Inferior parietal cortex (tissue), 1 donor: ENCODE data around the gene ARHGEF7.

Experiments used
- DNase-seq: peaks from one replicate; pipeline ENCODE4 v3.0.0-alpha.2; 2016; ENCODE audit errors: extremely low spot score

ARHGEF7 gene

DNA sequence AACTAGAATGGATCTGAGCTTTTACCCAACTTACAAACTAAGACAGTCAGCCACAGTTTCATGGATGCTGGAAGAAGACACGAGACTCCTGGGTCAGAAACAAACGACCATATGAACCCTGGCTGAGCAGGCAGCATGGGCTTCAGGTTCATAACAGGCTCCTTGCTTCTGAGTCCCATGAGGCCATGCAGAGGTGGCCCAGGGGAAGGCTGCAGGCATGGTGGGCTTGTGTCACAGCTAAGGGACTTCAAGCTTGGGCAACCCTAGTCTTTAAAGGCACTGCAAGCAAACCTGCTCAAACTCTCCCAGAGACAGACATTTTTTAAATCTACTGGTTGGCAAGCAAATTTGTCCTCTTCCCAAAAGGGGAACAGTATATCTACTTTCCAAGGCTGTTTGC, 5.1 kb upstream of the ARHGEF7 start:
- DNase-seq, result no peak

- DNase-seq, result no peak
Measured at GRCh38 chr13:111111376-111111937, 3.7 kb upstream of the ARHGEF7 start.

DNA sequence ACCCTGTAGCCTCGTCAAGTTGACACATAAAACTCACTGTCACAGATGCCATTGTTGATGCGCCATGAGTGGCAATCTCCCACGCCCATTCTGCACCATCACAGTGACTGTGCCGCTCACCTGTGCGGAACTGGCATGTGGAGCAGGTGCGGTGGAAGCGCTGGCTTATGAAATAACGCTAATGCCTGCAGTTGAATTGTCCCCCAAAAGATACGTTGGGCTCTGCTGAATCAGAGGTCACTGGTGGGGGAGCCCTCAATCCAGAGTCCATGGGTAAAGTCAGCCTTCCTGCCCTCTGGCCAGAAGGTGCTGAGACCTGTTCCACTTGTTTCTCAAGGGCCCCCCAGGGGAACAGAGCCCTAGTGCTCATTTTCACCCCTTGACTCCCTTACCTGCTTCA, 2.9 kb upstream of the ARHGEF7 start:
- no peak for DNase-seq

DNA sequence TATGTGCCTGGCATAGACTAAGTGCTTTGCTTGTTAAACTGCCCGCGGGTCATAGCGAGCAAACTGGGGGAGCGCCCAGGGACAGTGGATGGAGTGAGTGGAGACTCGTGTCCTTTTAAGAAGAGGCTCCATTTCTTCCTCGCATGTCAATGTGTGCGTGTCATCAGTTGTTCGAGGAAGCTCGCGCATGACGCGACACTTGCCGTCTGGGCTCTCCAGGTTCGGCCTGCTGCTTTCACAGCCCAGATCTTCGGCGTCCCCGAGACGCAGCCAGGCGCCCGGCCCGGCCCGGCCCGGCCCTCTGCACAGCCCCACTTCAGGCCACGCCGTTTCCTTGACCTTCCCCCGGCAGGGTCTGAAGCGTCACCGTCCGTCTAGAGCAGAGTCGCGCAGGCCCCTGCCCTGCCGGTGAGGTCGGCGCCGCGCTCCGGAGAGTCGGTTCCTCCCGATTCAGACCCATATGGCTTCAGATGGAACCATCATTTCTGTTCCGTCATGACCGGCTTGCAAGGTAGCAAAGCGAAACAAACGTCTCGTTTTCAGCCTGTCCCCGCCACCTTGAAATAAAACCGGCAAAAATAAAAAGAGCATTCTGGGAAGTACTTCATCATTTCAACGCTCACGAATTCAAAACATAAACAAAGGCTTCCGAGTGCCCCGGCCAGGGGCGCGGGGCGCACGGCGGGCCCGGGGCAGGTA, 599 bp upstream of the ARHGEF7 start:
- DNase-seq, result peak; percentile 29

DNA sequence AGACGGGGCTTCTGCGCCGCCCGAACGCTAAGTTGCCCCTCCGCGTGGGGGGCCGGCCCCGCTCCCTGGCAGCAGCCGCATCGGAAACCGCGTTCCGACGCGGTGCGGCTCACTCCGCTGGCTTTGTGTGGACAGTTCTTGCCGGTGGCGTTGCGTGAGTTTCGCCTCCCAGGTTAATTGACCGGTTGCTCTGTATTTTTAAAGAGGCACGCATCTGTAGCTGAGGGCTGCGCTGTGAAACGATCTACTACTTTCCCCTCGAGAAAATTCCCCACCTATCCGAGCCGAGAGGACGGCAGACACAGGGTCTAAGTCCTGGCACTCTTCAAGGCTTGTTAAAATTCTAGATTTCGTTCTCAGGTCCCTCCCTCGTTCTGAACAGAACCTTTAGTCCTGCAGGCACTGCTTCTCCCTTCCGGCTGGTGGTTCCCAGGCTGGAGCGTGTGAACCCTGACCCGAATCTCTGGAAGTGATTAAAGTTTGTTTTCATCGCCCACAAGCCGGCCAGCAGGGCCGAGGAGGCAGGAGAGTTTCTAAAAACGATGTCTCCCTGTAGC, 933 bp downstream of the ARHGEF7 start:
- no peak for DNase-seq

DNA sequence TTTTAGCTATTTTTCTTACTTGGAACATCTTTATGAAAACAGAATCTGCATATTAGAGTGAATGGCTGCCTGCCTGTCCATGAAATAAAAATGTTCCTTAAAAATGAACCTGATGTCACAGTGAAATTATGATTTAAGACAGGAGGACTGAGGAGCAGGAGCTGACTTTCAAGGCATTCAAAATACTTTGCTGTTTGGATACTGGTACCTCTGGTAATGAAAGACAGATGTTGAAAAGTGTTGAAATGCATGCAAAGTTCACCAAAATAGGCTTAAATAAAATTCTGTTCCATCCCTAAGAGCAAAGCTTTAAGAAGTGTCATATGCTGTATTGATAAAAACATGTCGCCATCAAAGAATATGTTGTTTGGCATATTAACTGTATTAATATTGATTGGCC, 1.7 kb downstream of the ARHGEF7 start:
- no peak for DNase-seq

DNA sequence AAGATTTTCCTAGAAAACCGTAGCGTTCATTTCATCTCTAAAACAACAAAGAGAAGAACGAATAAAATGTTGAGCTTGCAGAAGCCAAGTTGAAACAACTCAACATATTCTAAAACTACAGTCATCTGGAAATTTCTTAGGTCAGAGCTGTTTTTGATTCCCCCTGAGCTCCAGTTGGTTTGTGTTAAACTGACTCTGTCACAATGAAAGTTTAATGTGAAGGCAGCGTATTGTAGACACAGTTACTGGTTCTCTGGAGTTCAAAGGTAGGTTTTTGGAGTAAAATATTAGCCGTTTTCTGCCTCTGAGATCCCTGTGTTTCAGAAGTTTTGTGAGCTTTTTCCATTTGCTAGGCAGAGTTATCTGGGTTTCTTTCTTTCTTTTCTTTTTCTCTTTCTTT, 2.2 kb downstream of the ARHGEF7 start:
- no peak for DNase-seq

- DNase-seq, result no peak
Measured at GRCh38 chr13:111117961-111118360, 2.9 kb downstream of the ARHGEF7 start.

GRCh38 chr13:111118898-111119607, 3.9 kb downstream of the ARHGEF7 start:
- DNase-seq, result no peak

GRCh38 chr13:111119966-111120365, 4.9 kb downstream of the ARHGEF7 start:
- no peak for DNase-seq

DNA sequence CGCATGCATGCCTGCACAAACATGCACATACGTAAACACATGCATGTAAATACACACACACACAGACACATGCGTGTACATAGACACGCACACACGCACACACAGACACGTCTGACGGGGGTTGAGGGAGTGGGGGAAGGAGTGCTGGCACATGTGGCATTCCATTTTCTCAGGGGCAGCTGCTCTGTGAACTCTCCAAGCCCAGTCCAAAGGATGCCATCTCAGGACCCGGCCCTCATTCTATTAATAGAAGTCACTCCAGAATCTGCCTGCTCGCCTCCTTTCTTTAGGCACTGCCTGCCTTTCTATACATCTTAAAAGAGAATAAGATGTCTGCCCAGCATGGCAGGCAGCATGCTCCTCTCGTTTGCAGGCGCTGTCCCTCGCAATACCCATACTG, 5.3 kb downstream of the ARHGEF7 start:
- no peak for DNase-seq

DNA sequence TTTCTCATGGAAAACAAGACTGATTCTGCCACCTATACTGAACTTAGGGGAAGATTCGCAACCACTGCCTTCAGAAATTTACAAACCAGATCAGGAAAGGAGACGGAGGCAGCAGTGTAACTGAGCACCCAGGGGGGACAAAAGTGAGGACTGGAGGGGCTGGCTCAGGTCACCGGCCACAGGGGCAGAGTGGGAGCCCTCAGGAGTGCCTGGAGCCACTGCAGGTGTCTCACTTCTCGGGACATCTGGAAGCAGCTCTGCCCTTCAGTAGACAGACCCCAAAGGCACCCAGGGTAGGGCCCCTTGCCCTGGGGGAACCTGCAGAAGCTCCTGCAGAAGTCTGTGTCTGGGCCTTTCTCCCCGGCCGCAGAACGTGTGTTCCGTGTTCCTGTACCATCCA, 5.8 kb downstream of the ARHGEF7 start:
- no peak for DNase-seq

- no peak for DNase-seq
Measured at GRCh38 chr13:111121506-111121905, 6.4 kb downstream of the ARHGEF7 start.

- no peak for DNase-seq
Measured at GRCh38 chr13:111122056-111122455, 6.9 kb downstream of the ARHGEF7 start.

DNA sequence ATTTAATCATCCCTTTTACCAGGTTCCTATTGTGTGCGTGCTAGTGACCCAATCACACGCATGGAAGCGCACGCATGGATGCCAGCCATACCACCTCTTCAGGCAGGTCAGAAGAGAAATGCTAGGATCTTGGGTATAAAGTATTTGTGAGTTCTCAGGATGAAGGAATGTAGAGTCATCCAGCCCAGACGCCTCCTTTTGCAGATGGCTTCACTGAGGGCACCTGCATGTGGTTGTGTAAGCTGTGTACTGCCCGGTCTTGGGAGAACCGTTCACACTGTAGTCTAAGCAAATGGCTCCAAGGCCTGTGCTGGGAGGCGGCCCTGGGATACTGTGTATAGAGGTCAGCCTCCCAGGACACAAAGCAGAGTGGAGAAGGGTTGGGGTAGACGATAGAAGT, 7.5 kb downstream of the ARHGEF7 start:
- no peak for DNase-seq

DNA sequence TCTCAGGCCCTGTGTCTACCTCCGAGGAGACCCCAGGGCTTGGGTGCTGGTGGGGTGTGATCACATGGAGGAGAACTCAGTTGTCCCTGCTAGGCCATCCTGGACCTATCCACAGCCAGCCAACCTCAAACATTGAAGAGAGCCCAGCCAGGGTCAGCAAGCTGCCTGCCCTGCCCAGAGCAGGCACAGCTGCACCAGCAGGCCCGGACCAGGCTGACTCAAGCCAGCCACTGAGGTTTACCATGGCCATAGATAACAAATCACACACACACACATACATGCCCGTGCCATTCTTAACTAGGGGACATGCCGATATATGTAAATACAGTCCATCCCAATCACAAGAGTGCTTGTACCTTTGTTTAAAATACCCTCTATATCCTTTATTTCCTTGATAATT, 8.1 kb downstream of the ARHGEF7 start:
- DNase-seq, result no peak

GRCh38 chr13:111123649-111124048, 8.5 kb downstream of the ARHGEF7 start:
- no peak for DNase-seq

GRCh38 chr13:111126509-111126908, 11.4 kb downstream of the ARHGEF7 start:
- DNase-seq, result no peak

- DNase-seq, result no peak
Measured at GRCh38 chr13:111129465-111130115, 14.5 kb downstream of the ARHGEF7 start.

DNA sequence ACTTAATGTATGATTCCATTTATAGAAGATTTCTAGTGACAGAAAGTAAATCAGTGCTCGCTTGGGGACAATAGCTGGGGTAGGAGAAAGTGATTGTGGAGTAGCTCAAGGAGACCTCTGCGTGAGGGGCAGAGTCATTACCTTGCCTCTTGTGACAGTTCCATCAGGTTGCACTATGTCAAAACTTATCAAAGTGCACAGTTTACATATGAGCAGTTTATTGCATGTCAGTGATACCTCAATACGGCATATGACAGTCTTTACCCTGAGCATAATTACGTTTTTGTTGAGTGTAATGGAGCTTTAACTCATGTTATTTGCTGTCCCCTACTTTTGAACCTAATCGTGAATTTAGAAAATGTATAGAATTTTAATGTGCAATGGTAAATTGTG, 15.0 kb downstream of the ARHGEF7 start:
- no peak for DNase-seq

- DNase-seq, result no peak
Measured at GRCh38 chr13:111131048-111131447, 15.9 kb downstream of the ARHGEF7 start.

DNA sequence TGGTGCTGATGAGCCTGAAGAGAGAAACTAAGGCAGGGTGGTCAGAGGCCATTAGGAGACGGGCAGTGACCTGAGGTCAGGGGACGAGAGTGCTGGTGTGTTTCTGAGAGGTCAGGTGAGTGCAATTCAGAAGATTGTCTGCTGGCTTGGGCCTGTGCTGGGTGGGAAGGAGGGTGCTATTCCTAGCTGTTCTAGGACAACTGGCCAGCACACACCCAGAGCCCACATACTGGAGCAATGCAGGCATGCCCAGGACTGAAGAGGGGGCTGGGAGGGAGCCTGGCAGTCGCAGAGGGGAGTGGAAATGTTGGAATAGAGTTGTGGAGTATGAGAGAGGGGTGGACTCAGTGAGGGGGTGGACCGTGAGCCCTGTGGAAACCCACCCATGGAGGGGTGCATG, 16.5 kb downstream of the ARHGEF7 start:
- DNase-seq, result no peak
